H9 (cell line): ENCODE results near the gene MYL3. TPM values are rescaled to one million over a fixed set of nuclear protein-coding genes. Genes with fewer than 3 reads are reported as not detected.

Source experiments
- DNase-seq: peaks from one replicate; pipeline ENCODE4 v3.0.0-alpha.2; 2017
- H2AFZ ChIP-seq: one replicate; pipeline ENCODE4 v1.6.1; 2013; ENCODE audit warnings: mild to moderate bottlenecking, low read length, control low read depth, moderate library complexity
- H2AK5ac ChIP-seq: 2 replicates; pipeline ENCODE4 v1.6.1; 2013; ENCODE audit warnings: low read length, control low read depth, mixed read lengths; ENCODE audit not compliant: insufficient read length
- H2BK120ac ChIP-seq: one replicate; pipeline ENCODE4 v1.6.1; 2013; ENCODE audit warnings: low read depth, mild to moderate bottlenecking, low read length, control low read depth, inconsistent platforms; ENCODE audit not compliant: poor library complexity, severe bottlenecking
- H2BK12ac ChIP-seq: 2 replicates; pipeline ENCODE4 v1.6.1; 2013; ENCODE audit warnings: low read length, control low read depth, mixed read lengths, low read depth; ENCODE audit not compliant: insufficient read length
- H2BK15ac ChIP-seq: 2 replicates; pipeline ENCODE4 v1.6.1; 2013; ENCODE audit warnings: low read depth, low read length, control low read depth
- H2BK20ac ChIP-seq: one replicate; pipeline ENCODE4 v1.6.1; 2013; ENCODE audit warnings: low read depth, mild to moderate bottlenecking, low read length, control low read depth, inconsistent platforms; ENCODE audit not compliant: poor library complexity, severe bottlenecking
- H2BK5ac ChIP-seq: 2 replicates; pipeline ENCODE4 v1.6.1; 2013; ENCODE audit warnings: low read length, control low read depth, mixed read lengths; ENCODE audit not compliant: insufficient read length
- H3K14ac ChIP-seq: 2 replicates; pipeline ENCODE4 v1.6.1; 2013; ENCODE audit warnings: low read length, control low read depth; ENCODE audit not compliant: insufficient read depth
- H3K18ac ChIP-seq: 2 replicates; pipeline ENCODE4 v1.6.1; 2013; ENCODE audit warnings: low read depth, mild to moderate bottlenecking, mixed read lengths, low read length, control low read depth; ENCODE audit not compliant: insufficient read length
- H3K23ac ChIP-seq: 2 replicates; pipeline ENCODE4 v1.6.1; 2013; ENCODE audit warnings: low read length, control low read depth, mixed read lengths, low read depth; ENCODE audit not compliant: insufficient read length
- H3K23me2 ChIP-seq: 2 replicates; pipeline ENCODE4 v1.6.1; 2013; ENCODE audit warnings: low read depth, mild to moderate bottlenecking, mixed read lengths, low read length, control low read depth; ENCODE audit not compliant: insufficient read length, poor library complexity, severe bottlenecking
- H3K27ac ChIP-seq: 2 replicates; pipeline ENCODE4 v1.5.1; 2013; ENCODE audit warnings: low read length, control low read depth, mixed read lengths, low read depth; ENCODE audit not compliant: insufficient read length
- H3K27me3 ChIP-seq: 2 replicates; pipeline ENCODE4 v1.6.1; 2013; ENCODE audit warnings: low read length, control low read depth, inconsistent platforms; ENCODE audit not compliant: insufficient read depth
- H3K4ac ChIP-seq: 2 replicates; pipeline ENCODE4 v1.6.1; 2013; ENCODE audit warnings: low read depth, mild to moderate bottlenecking, control low read depth, inconsistent platforms, low read length, moderate library complexity
- H3K4me1 ChIP-seq: 2 replicates; pipeline ENCODE4 v1.6.1; 2013; ENCODE audit warnings: low read length, control low read depth, inconsistent platforms; ENCODE audit not compliant: insufficient read depth
- H3K4me2 ChIP-seq: 2 replicates; pipeline ENCODE4 v1.6.1; 2013; ENCODE audit warnings: low read length, control low read depth, mixed read lengths; ENCODE audit not compliant: insufficient read length, insufficient read depth
- H3K56ac ChIP-seq: 2 replicates; pipeline ENCODE4 v1.6.1; 2013; ENCODE audit warnings: low read depth, mild to moderate bottlenecking, mixed read lengths, low read length, control low read depth; ENCODE audit not compliant: insufficient read length
- H3K79me1 ChIP-seq: 2 replicates; pipeline ENCODE4 v1.6.1; 2013; ENCODE audit warnings: low read depth, mild to moderate bottlenecking, moderate library complexity, low read length, control low read depth, inconsistent platforms; ENCODE audit not compliant: insufficient read depth, poor library complexity, severe bottlenecking
- H3K79me2 ChIP-seq: 2 replicates; pipeline ENCODE4 v1.6.1; 2013; ENCODE audit warnings: low read length, control low read depth, inconsistent platforms; ENCODE audit not compliant: insufficient read depth
- H3K9ac ChIP-seq: 2 replicates; pipeline ENCODE4 v1.6.1; 2013; ENCODE audit warnings: low read length, control low read depth, mixed read lengths; ENCODE audit not compliant: insufficient read length; ENCODE audit errors: extremely low read depth
- H3K9me3 ChIP-seq: one replicate; pipeline ENCODE4 v1.6.1; 2013; ENCODE audit warnings: low read depth, low read length, inconsistent platforms; ENCODE audit not compliant: control insufficient read depth
- H3T11ph ChIP-seq: one replicate; pipeline ENCODE4 v1.6.1; 2013; ENCODE audit warnings: mild to moderate bottlenecking, low read length, control low read depth, inconsistent platforms
- H4K20me1 ChIP-seq: one replicate; pipeline ENCODE4 v1.6.1; 2013; ENCODE audit not compliant: control insufficient read depth, insufficient read length, insufficient read depth
- H4K5ac ChIP-seq: 2 replicates; pipeline ENCODE4 v1.6.1; 2013; ENCODE audit warnings: low read depth, mild to moderate bottlenecking, mixed read lengths, low read length, control low read depth; ENCODE audit not compliant: insufficient read length
- H4K8ac ChIP-seq: replicated peaks from 2 replicates; pipeline ENCODE4 v1.6.1; 2013; ENCODE audit warnings: low read length, control low read depth, mixed read lengths, low read depth; ENCODE audit not compliant: insufficient read length
- H4K91ac ChIP-seq: 2 replicates; pipeline ENCODE4 v1.6.1; 2013; ENCODE audit warnings: low read depth, mild to moderate bottlenecking, moderate library complexity, mixed read lengths, low read length, control low read depth; ENCODE audit not compliant: insufficient read length
- H3K27ac Mint-ChIP-seq, 3 experiments: 2 replicates in 2 of 3; 3 replicates in 1 of 3; pipeline ENCODE4 v1.8.0; 2020 to 2021; ENCODE audit warnings: mixed read lengths in 3 of 3, mild to moderate bottlenecking in 1 of 3, moderate library complexity in 1 of 3
- H3K27me3 Mint-ChIP-seq: 2 replicates; pipeline ENCODE4 v1.8.0; 2021; ENCODE audit warnings: low read depth, mild to moderate bottlenecking, moderate library complexity, mixed read lengths
- H3K36me3 Mint-ChIP-seq, 3 experiments: 2 replicates in 2 of 3; 3 replicates in 1 of 3; pipeline ENCODE4 v1.8.0; 2020 to 2021; ENCODE audit warnings: low read depth in 3 of 3, mixed read lengths in 3 of 3; ENCODE audit not compliant: insufficient read depth in 1 of 3
- H3K4me1 Mint-ChIP-seq, 2 experiments: 2 replicates each; pipeline ENCODE4 v1.8.0; 2020; ENCODE audit warnings: mixed read lengths in 2 of 2
- H3K4me3 Mint-ChIP-seq, 2 experiments: 2 replicates in 1 of 2; 3 replicates in 1 of 2; pipeline ENCODE4 v1.8.0; 2020 to 2021; ENCODE audit warnings: mild to moderate bottlenecking in 2 of 2, mixed read lengths in 2 of 2, moderate library complexity in 1 of 2
- H3K9me3 Mint-ChIP-seq, 2 experiments: 2 replicates in 1 of 2; 3 replicates in 1 of 2; pipeline ENCODE4 v1.8.0; 2020; ENCODE audit warnings: mild to moderate bottlenecking in 2 of 2, mixed read lengths in 2 of 2, moderate library complexity in 1 of 2
- CTCF ChIP-seq: fragments of 200-600 bp; sonication (generic); conservative IDR thresholded peaks from 3 replicates; pipeline ENCODE4 v1.8.0; 2021; ENCODE audit warnings: antibody characterized with exemption, mild to moderate bottlenecking
- WGBS: extraction: QIAGEN DNeasy Blood & Tissue Kit; methylation state at CpG from one replicate; pipeline ENCODE4 v1.1.7; 2013; ENCODE audit warnings: missing lambda C conversion rate, low lambda C conversion rate, mixed read lengths; ENCODE audit not compliant: insufficient read length; ENCODE audit errors: extremely low coverage; 5-methylcytosine and 5-hydroxymethylcytosine counted together
- total RNA-seq: library from RNA; stranded (reverse); gene quantifications from 2 replicates; pipeline ENCODE4 v1.2.1, GENCODE V29; 2021

Gene MYL3
- total RNA-seq, 1 experiment from 2014 or later, result 0.24 TPM

GRCh38 chr3:46846624-46847542 is 16.4 kb downstream of the MYL3 start:
- no peak overlapping the region for H3K4me3 Mint-ChIP-seq
- Histone ChIP-seq H2BK20ac (no peak overlapping the region), H2BK120ac (no peak overlapping the region), H2AFZ (no peak overlapping the region), H4K91ac (no peak overlapping the region), H3K14ac (no peak overlapping the region), H3K23me2 (peaks cover 6% of the 10 kb centered on the region), H3K79me1 (no peaks in the 10 kb centered on the region), H3K4me2 (no peak overlapping the region), H3K27ac (no peak overlapping the region), H2BK12ac (no peak overlapping the region), H3K23ac (no peak overlapping the region), H3K9me3 (no peaks in the 10 kb centered on the region), H3K9ac (no peak overlapping the region), H3T11ph (no peak overlapping the region), H3K18ac (no peak overlapping the region), H3K4ac (no peak overlapping the region), H2BK5ac (no peak overlapping the region), H3K27me3 (no peaks in the 10 kb centered on the region), H4K20me1 (no peaks in the 10 kb centered on the region), H4K5ac (no peak overlapping the region), H3K4me1 (0 out of 2 replicates have a peak, but pooled peaks cover 2% of the 10 kb centered on the region), H2AK5ac (no peak overlapping the region), H2BK15ac (no peak overlapping the region), H3K56ac (no peak overlapping the region), H3K79me2 (no peaks in the 10 kb centered on the region), H4K8ac (no peak overlapping the region)
- peaks cover 6% of the 10 kb centered on the region for H3K27me3 Mint-ChIP-seq
- peaks cover 14 to 24% of the 10 kb centered on the region in 2 experiments for H3K4me1 Mint-ChIP-seq
- DNase-seq, result peak; percentile 24
- H3K27ac Mint-ChIP-seq, result no peak overlapping the region
- TF ChIP-seq CTCF, result no peak
- no CpG with 5 or more reads among the region's 9 CpGs for WGBS
- peaks cover 0 to under 1% (median 0%) of the 10 kb centered on the region in 3 experiments; a peak in 1 of 7 replicates for H3K36me3 Mint-ChIP-seq
- peaks cover 5 to 9% of the 10 kb centered on the region in 2 experiments; a peak in 4 of 5 replicates for H3K9me3 Mint-ChIP-seq
